ENCODE measurements around the gene ZNF462.

GRCh38 chr9:106896695-106897094 is 33.7 kb downstream of the ZNF462 start:
- TF ChIP-seq GATA2 (IDR thresholded peaks at IDR 0.05; ENCODE audit: low read depth, low read length) (no peak), GATA3 (IDR thresholded peaks at IDR 0.05; ENCODE audit: low read depth, low read length) (no peak)
